IMR-90 (cell line): Measurements from ENCODE around the gene LYVE1. TPM values are rescaled to one million over a fixed set of nuclear protein-coding genes. Genes with fewer than 3 reads are reported as not detected.

Experiments
- ATAC-seq: fragments of 200-7000 bp; cut with Tn5 transposase; 2 replicates; pipeline ENCODE4 v1.9.1; 2020; ENCODE audit warnings: low read depth, mild to moderate bottlenecking, moderate library complexity
- BruUV-seq: library from RNA; stranded (reverse); fragments of 400-500 nt; replicated peaks from 2 replicates; lab custom pipeline; 2021; lab: Mats Ljungman, UMichigan
- CTCF ChIA-PET: fragments of 300-600 bp; formaldehyde crosslinking; extraction: SDS; loops from one replicate; lab custom pipeline; 2021; ENCODE audit warnings: antibody characterized with exemption; lab: Yijun Ruan, JAX
- POLR2A ChIA-PET: fragments of 300-600 bp; sonication (Branson Sonifier 250); formaldehyde crosslinking; loops from one replicate; lab custom pipeline; 2022; ENCODE audit warnings: antibody characterized with exemption; ENCODE audit not compliant: unreplicated experiment; lab: Charles Lee
- DNase-seq: peaks from one replicate; pipeline ENCODE4 v3.0.0; 2013
- H2AFZ ChIP-seq: replicated peaks from 2 replicates; pipeline ENCODE3; 2013; ENCODE audit warnings: low read length, mild to moderate bottlenecking; ENCODE audit not compliant: poor library complexity
- H2AK5ac ChIP-seq: 2 replicates; pipeline ENCODE4 v1.6.1; 2013; ENCODE audit warnings: low read depth, low read length, inconsistent platforms
- H2AK9ac ChIP-seq: replicated peaks from 2 replicates; pipeline ENCODE3; 2013; ENCODE audit warnings: mild to moderate bottlenecking, low read depth, low read length, moderate library complexity; ENCODE audit not compliant: poor library complexity
- H2BK120ac ChIP-seq: 2 replicates; pipeline ENCODE4 v1.6.1; 2013; ENCODE audit warnings: low read depth, low read length, inconsistent platforms
- H2BK15ac ChIP-seq: 3 replicates; pipeline ENCODE4 v1.6.1; 2013; ENCODE audit warnings: low read depth, low read length, inconsistent platforms
- H2BK20ac ChIP-seq: 2 replicates; pipeline ENCODE4 v1.6.1; 2013; ENCODE audit warnings: low read depth, mild to moderate bottlenecking, inconsistent platforms, low read length, moderate library complexity
- H2BK5ac ChIP-seq: 2 replicates; pipeline ENCODE4 v1.6.1; 2013; ENCODE audit warnings: mild to moderate bottlenecking, low read depth, low read length, inconsistent platforms; ENCODE audit not compliant: poor library complexity, severe bottlenecking
- H3K14ac ChIP-seq: replicated peaks from 2 replicates; pipeline ENCODE4 v1.6.1; 2013; ENCODE audit warnings: low read depth, low read length, inconsistent platforms
- H3K18ac ChIP-seq: 2 replicates; pipeline ENCODE4 v1.6.1; 2013; ENCODE audit warnings: low read depth, low read length, control low read depth
- H3K23ac ChIP-seq: 2 replicates; pipeline ENCODE4 v1.6.1; 2013; ENCODE audit warnings: low read depth, low read length, inconsistent platforms
- H3K27ac ChIP-seq: 2 replicates; pipeline ENCODE4 v1.5.1; 2013; ENCODE audit warnings: mild to moderate bottlenecking, control low read depth, low read length; ENCODE audit not compliant: insufficient read depth
- H3K27me3 ChIP-seq: 2 replicates; pipeline ENCODE4 v1.6.1; 2013; ENCODE audit warnings: low read length; ENCODE audit not compliant: control insufficient read depth, insufficient read depth
- H3K36me3 ChIP-seq: 2 replicates; pipeline ENCODE4 v1.6.1; 2013; ENCODE audit warnings: low read length, mixed read lengths; ENCODE audit not compliant: control insufficient read depth, insufficient read depth
- H3K4ac ChIP-seq: 2 replicates; pipeline ENCODE4 v1.6.1; 2013; ENCODE audit warnings: low read depth, low read length, inconsistent platforms
- H3K4me1 ChIP-seq: 2 replicates; pipeline ENCODE4 v1.6.1; 2013; ENCODE audit warnings: low read length, mixed read lengths; ENCODE audit not compliant: control insufficient read depth, insufficient read depth
- H3K4me2 ChIP-seq: 2 replicates; pipeline ENCODE4 v1.6.1; 2013; ENCODE audit warnings: low read depth, mild to moderate bottlenecking, control low read depth, low read length, moderate library complexity
- H3K4me3 ChIP-seq: 2 replicates; pipeline ENCODE4 v1.5.1; 2013; ENCODE audit warnings: low read depth, mild to moderate bottlenecking, control low read depth, low read length, moderate library complexity; ENCODE audit not compliant: insufficient read depth
- H3K56ac ChIP-seq: 2 replicates; pipeline ENCODE4 v1.6.1; 2013; ENCODE audit warnings: low read length, inconsistent platforms; ENCODE audit not compliant: insufficient read depth; ENCODE audit errors: extremely low read depth
- H3K79me1 ChIP-seq, 2 experiments: 2 replicates each; pipeline ENCODE4 v1.6.1; 2013; ENCODE audit warnings: low read length in 2 of 2, inconsistent platforms in 1 of 2, low read depth in 1 of 2
- H3K9ac ChIP-seq: 2 replicates; pipeline ENCODE4 v1.6.1; 2013; ENCODE audit warnings: low read depth, low read length, control low read depth
- H3K9me1 ChIP-seq: 2 replicates; pipeline ENCODE4 v1.6.1; 2013; ENCODE audit warnings: low read length, inconsistent platforms; ENCODE audit not compliant: insufficient read depth
- H3K9me3 ChIP-seq: 2 replicates; pipeline ENCODE4 v1.6.1; 2013; ENCODE audit warnings: low read length; ENCODE audit not compliant: control insufficient read depth, insufficient read depth
- H4K20me1 ChIP-seq: 2 replicates; pipeline ENCODE4 v1.6.1; 2013; ENCODE audit warnings: low read length, inconsistent platforms; ENCODE audit not compliant: insufficient read depth
- H4K5ac ChIP-seq: 2 replicates; pipeline ENCODE4 v1.6.1; 2013; ENCODE audit warnings: mild to moderate bottlenecking, low read depth, low read length, control low read depth
- H4K8ac ChIP-seq, 2 experiments: 2 replicates each; pipeline ENCODE4 v1.6.1; 2013; ENCODE audit warnings: low read depth in 2 of 2, low read length in 2 of 2, control low read depth in 1 of 2, inconsistent platforms in 1 of 2
- H4K91ac ChIP-seq: 2 replicates; pipeline ENCODE4 v1.6.1; 2013; ENCODE audit warnings: low read depth, low read length, inconsistent platforms; ENCODE audit not compliant: insufficient read depth
- BHLHE40 ChIP-seq: fragments of 150-350 bp; IDR thresholded peaks from 2 replicates; pipeline ENCODE4 v1.6.1; 2016; ENCODE audit warnings: mild to moderate bottlenecking, low read depth, low read length
- CEBPB ChIP-seq: IDR thresholded peaks from 2 replicates; pipeline ENCODE4 v1.6.1; 2012; ENCODE audit warnings: low read depth, low read length, improper control_type of control experiment
- CTCF ChIP-seq: conservative IDR thresholded peaks from 2 replicates; pipeline ENCODE4 v1.5.1; 2012; ENCODE audit warnings: mild to moderate bottlenecking, low read depth, low read length, improper control_type of control experiment
- ELK1 ChIP-seq: fragments of 150-350 bp; IDR thresholded peaks from 2 replicates; pipeline ENCODE4 v1.6.1; 2016; ENCODE audit warnings: low read depth, mild to moderate bottlenecking, low read length, moderate library complexity, borderline replicate concordance
- MAFK ChIP-seq: IDR thresholded peaks from 2 replicates; pipeline ENCODE4 v1.6.1; 2012; ENCODE audit warnings: low read depth, low read length, improper control_type of control experiment
- MAZ ChIP-seq: IDR thresholded peaks from 2 replicates; pipeline ENCODE4 v1.6.1; 2012; ENCODE audit warnings: low read depth, mild to moderate bottlenecking, low read length, improper control_type of control experiment, moderate library complexity, borderline replicate concordance
- SMC3 ChIP-seq: fragments of 150-350 bp; IDR thresholded peaks from 2 replicates; pipeline ENCODE4 v1.6.1; 2016; ENCODE audit warnings: low read depth, mild to moderate bottlenecking, antibody characterized with exemption, low read length, moderate library complexity
- WGBS, 2 experiments: methylation state at CpG; one replicate each; pipeline versions ENCODE4 v1.1.5 to v1.1.7; 2013; ENCODE audit warnings: missing lambda C conversion rate in 2 of 2; ENCODE audit not compliant: insufficient read length in 1 of 2; ENCODE audit errors: extremely low coverage in 2 of 2; 5-methylcytosine and 5-hydroxymethylcytosine counted together
- dilution Hi-C: fragments of 300-500 bp; cut with HindIII; formaldehyde crosslinking; loops from one replicate; pipeline ENCODE4 v1.14.3; 2018; ENCODE audit warnings: low sequenced_read_pairs; ENCODE audit not compliant: unreplicated experiment
- in situ Hi-C: fragments of 300-500 bp; cut with MboI; formaldehyde crosslinking; loops from 3 replicates; pipeline ENCODE4 v1.14.3; 2019; ENCODE audit warnings: low sequenced_read_pairs, inconsistent platforms, mixed read lengths
- intact Hi-C: fragments of 100-400 bp; cut with micrococcal nuclease; formaldehyde crosslinking; loops from 2 replicates; pipeline ENCODE4 v1.10.0; 2022
- polyA plus RNA-seq, 3 experiments: library from polyadenylated mRNA; depleted of rRNA; stranded (reverse); fragments of >200 nt; gene quantifications; 2 replicates each; pipeline ENCODE4 v1.2.3, GENCODE V29; 2012; ENCODE audit warnings: low replicate concordance in 1 of 3
- total RNA-seq: library from RNA; depleted of rRNA; stranded (reverse); fragments of >200 nt; gene quantifications from 2 replicates; pipeline ENCODE4 v1.2.3, GENCODE V29; 2012

LYVE1 gene
- total and polyA plus RNA-seq, 2 of the 4 experiments (the other 2 are of a cell fraction), result not detected

- Histone ChIP-seq H3K36me3 (peaks cover 28% of the 10 kb centered on the region), H4K20me1 (no peaks in the 10 kb centered on the region), H2BK120ac (peak overlapping the region; percentile 28), H3K9ac (no peak overlapping the region), H3K9me1 (peaks cover 35% of the 10 kb centered on the region), H4K5ac (peak overlapping the region; percentile 24; the same call in 1 of the 2 replicates), H2AK5ac (peak overlapping the region; percentile 65), H3K14ac (peak overlapping the region; percentile 39; the same call in 1 of the 2 replicates), H2BK5ac (peak overlapping the region; percentile 15), H3K27me3 (no peaks in the 10 kb centered on the region), H2BK15ac (peak overlapping the region; percentile 72; the same call in 2 of the 3 replicates), H3K56ac (no peak overlapping the region), H3K18ac (peak overlapping the region; percentile 12; the same call in 1 of the 2 replicates), H2AFZ (no peak overlapping the region), H3K27ac (no peak overlapping the region), H3K4me3 (no peak overlapping the region), H3K4ac (peak overlapping the region; percentile 19; the same call in 1 of the 2 replicates), H3K79me1 (peaks cover 0 to 37% of the 10 kb centered on the region in 2 experiments; a peak in 3 of 4 replicates), H4K91ac (no peak overlapping the region), H2AK9ac (no peak overlapping the region), H3K4me1 (peaks cover 25% of the 10 kb centered on the region), H3K23ac (peak overlapping the region; percentile 13; the same call in 1 of the 2 replicates), H4K8ac (no peak overlapping the region), H2BK20ac (peak overlapping the region; percentile 21; the same call in 1 of the 2 replicates), H3K9me3 (no peaks in the 10 kb centered on the region), H3K4me2 (no peak overlapping the region)
- intact Hi-C loops (no loop called here), in situ Hi-C loops (no loop called here), dilution Hi-C loops (no loop called here)
- TF ChIP-seq MAZ, result no peak
- no peak for TF ChIP-seq BHLHE40
- no peak for TF ChIP-seq MAFK
- no peak for TF ChIP-seq SMC3
- TF ChIP-seq CEBPB, result no peak
- TF ChIP-seq ELK1, result no peak
- TF ChIP-seq CTCF, result no peak
- ATAC-seq (no peak), DNase-seq (no peak)
- no TSS peak for BruUV-seq
- no CpG with 5 or more reads among the region's 2 CpGs for WGBS, 2 experiments
- CTCF ChIA-PET, result no interaction called here
- POLR2A ChIA-PET, result no interaction called here
These were observed 20.4 kb upstream of the LYVE1 start for GRCh38 chr11:10588904-10589303.
